Hepatic stellate cell (primary cell): ENCODE measurements around the gene UBE2L5.

Experiments used
- DNase-seq: peaks from one replicate; pipeline ENCODE4 v3.0.0; 2011; ENCODE audit warnings: low spot score

The UBE2L5 gene

DNA sequence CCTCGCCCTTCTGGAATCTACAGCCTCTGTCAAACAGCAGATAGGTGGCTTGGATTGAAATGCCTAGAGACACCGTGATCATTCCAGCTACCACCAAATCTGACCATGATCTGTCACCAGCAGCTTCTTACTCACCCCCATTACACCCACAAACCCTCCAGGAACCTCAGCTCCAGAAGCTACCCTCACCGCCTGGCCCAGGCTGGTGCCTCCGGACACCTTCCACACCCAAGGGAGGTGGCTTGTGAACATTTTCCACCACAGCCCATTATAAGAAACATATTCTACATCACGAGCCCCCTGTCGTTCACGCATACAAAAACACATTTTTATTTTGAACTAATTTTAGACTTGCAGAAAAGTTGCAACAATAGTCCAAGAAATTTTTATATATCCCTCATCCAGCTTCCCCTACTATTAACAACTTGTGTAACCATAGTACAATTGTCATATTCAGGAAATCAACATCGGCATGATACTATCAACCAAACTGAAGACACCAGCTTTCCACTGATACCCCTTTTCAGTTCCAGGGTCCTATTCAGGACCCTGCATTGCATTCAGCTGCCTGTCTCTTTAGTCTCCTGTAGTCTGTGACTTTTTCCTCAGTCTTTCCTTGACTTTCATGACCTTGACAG, 15.4 kb upstream of the UBE2L5 start:
- no peak for DNase-seq

DNA sequence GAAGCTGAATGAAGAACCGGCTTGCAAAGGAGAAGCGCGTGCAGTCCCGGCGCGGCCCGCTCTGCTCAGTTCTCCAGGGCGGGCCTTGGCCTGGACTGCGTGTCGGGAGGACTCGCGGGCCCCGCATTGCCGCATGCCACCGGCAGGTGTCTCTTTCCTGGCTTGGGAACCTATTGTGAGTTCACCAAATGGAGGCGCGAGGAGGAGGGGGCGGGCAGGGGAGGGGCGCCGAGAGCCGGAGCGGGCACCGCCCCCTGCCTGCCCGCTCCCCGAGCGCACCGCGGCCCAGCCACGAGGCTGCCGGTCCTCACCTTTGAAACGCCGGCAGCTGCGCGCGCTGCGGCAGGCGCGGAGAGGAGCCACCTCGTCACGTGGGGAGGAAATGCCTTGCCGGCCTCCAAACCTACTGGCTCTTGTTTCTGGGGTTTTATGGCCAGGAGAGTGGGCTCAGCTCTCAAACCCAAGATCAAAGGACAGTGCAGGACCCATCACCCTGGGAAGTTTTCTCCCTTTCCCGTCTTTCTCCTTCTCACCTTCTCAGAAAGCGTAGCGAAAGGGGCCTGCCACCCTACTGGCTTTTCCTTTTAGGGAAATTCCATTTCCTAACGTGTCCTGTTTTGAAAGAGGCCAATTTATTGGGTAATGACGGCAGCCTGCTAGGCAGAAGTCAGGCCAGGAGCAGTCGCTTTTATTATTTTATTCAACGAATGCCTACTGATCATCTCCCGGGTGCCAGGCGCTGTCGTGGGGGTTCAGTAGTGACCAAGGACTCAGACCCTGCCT, 13.8 kb upstream of the UBE2L5 start:
- DNase-seq = peak; percentile 74

DNA sequence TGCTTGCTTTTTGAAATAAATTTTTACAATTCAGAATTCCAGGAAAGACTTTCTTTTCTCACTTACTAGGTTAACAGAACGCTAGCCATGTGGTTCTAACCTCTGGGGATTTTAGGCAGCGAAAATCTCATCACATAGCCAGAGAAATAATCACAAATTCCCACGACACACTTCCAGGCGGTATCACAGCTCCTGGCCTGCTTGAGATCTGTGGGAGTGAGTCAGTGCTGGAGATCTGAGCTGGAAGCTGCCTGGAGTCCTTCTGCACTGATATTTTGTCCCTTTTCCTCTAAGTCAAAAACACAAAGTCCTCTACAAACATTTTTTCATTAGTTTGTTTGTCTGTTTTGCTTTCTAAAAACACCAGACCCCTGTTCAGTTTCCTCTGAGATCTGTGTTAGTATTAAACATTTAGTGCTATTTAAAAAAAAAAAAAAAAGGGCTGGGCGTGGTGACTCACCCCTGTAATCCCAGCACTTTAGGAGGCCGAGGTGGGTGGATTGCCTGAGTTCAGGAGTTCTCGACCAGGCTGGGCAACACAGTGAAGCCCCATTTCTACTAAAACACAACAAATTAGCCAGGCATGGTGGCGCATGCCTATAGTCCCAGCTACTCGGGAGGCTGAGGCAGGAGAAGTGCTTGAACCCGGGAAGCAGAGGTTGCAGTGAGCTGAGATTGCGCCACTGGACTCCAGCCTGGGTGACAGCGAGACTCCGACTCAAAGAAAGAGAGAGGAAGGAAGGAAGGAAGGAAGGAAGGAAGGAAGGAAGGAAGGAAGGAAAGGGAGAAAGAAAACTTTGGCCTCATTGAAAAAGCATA, 12.2 kb upstream of the UBE2L5 start:
- DNase-seq = peak; percentile 73

DNA sequence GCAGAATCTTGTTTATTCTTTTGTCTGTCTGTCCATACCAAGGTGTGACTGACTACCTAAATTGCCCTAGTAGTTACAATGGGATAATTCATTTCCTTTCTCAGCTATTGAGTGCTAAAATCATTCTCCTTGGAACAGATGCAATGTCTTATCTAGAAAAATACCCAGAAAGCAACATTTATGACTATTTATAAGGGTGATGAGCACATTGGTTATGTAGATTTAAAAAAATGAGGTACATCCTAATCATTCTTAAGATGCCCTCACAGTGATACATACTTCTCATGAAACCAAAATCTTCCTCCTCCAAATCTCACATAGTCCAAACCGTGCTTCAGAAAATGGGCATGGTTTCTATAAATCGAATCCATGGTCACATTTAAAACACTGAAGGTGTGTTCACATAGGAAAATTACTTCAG, 11.6 kb upstream of the UBE2L5 start:
- peak; percentile 35 for DNase-seq

DNA sequence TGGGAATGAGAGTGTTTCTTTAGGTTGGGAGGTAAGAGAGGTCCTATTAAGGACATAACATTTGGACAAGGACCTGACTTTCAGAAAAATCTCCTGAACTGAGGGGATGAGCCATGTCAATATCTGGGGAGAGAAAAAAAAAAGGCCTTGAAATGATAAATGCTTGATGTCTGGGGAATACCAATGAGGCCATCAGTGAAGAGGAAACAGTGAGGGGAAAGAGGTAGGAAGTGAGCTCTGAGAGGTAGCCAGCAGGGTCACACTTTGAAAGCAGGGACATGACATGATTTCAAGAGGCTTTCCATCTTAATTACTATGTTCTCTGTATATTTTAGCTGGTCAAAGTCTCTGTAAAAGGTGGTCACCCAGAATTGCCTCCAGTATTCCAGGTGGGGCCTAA, 9.9 kb upstream of the UBE2L5 start:
- DNase-seq = no peak

DNA sequence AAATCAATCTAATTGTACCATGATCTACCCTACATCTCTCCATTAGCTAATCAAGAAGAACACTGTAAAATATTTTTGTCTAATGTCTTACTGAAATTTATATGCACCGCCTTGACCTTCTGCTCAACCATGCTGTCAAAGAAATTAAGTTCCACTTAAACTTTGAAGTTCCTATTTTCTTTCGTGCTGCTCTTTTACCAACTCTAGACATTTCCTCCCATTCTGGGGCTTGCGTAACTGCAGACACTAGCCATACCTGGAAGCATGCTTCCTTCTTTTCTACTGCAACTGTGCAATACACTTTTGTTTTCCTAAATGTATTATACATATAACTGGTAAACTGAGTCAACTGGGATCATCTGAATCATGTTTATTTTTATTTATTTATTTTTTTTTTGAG, 8.5 kb upstream of the UBE2L5 start:
- DNase-seq = no peak

DNA sequence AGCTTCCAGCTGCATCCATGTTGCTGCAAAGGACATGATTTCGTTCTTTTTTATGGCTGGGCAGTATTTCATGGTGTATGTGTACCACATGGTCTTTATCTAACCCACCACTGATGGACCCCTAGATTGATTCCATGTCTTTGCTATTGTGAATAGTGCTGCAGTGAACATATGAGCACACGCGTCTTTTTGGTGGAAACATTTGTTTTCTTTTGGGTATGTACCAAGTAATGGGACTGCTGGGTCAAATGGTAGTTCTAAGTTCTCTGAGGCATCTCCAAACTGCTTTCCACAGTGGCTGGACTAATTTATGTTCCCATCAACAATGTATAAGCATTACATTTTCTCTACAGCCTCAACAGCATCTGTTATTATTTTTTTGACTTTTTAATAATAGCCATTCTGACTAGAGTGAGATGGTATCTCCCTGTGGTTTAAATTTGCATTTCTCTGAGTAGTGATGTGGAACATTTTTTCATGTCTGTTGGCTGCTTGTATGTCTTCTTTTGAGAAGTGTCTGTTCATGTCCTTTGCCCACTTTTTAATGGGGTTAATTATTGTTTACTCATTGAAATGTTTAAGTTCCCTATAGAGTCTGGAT, 6.8 kb upstream of the UBE2L5 start:
- no peak for DNase-seq

DNA sequence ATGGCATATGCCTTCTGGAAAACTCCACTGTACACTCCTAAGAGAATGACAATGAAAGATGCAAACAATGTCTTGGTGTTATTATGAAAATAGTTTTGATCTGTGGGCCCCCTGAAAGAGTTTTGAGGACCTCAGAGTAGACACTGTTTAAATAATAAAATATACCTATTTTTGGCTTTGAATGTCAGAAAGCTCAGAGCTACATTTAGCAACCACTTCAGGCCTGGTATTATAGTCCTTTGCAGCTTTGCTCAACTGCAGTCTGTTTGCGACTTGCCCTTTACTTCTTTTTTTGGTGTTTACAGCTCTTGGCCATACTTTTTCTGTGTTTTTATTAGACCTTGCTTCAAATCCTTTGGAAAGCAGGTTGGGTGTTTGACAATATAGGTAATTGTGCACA, 5.8 kb upstream of the UBE2L5 start:
- DNase-seq = no peak

DNA sequence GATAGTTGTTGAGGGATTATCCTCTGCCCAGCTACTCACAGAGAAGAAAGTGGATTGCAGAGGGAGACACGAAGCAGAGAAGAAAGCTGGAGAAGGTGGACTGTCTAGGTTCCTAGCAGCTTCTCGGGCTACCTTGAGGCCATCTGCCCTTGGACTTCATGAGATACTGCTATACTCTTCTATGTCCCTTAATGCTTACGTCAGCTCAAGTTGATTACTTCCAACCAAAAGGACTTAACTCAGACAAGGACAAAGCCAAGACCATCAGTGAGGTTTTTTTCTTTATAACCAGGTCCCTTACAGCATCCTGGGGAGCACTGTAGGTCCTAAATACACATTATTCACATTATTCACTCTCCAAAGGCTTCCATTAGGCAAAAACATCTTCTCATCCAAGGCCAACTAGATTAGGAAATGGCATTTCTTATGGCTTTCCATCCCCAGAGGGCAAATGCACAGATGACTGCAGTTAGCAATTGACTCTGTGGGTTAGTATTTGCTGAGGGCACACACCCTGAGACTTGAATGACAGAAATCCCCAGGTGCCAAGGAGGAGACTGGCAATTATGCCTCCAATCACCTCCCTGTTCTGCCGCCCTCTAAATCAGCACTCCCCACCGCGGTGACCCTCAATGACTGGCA, 4.1 kb upstream of the UBE2L5 start:
- no peak for DNase-seq

DNA sequence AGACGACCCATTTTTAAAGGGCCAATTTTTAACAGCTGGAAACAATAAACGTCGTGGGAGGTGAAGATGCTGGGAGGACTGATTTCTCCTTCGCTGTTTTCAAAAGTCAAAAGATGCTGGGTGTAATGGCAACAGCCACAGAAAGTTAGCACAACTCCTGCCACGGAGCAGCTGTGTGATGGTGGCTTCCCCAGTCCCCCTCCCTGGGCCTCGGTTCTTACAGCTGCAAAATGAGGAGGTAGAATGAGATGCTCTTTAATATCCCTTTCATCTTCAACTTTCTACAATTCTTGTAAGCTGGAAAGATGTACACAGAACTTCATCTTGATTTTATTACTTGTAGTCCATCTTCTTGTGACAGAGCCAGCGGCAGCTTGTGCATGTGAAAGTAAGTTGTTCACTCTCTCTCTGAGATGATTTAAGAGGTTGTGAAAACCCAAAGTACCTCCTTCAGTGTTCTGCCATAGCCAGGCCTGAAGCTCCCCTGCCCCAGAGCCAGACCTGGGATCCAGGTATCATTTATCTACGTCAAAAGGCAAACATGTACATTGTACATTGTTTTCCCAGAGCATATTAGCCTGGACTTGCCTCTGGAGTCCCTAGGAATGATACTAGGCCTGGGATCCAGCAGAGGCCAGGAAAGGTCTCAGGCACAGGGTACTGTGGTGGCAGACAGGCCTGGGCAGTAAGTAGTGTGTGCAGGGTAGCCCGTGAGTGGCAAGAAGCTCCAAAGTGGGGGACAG, 3.4 kb upstream of the UBE2L5 start:
- no peak for DNase-seq

DNA sequence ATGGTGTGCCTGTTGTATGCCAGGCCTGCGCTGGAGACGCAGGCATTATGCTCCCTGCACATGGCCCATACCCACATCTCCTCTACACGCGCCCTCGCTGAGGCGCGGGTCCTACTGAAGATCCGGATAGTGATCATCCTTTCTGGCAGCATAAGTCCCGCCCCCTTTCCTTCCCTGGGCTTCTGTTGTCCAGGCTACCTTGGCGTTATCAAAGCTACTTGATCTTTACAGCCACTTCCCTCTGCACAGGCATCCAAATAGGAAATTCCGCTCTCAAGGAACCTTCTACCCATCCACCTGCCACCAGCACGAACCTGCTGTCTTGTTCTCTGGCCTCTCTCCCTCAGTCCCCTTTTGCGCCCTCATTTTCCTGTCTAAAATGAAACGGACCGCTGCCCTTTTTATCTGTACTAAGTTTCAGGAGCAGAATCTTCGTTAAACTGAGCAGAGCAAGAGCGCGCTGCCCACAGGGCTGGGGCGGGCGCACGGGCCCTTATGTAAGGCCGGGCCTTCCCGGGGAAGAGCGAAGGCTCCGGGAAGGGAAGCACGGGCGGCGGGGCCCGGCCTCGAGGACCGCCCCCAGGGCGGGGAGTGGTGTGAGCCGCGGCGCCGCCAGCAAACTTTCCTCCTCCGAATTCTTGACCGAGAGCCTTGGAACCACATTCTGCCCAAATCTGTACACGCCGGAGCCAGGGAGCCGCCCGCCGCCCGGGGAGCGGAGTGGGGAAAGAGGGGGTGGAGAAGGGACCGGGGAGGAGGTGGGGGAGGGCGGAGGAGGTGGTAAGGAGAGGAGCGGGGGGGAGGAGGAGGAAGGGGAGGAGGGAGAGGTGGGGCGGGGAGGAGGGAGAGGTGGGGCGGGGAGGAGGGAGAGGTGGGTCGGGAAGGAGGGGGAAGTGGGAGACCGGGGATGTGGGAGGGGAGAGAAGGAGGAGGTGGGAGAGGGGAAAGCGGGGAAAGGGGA, 920 bp upstream of the UBE2L5 start:
- DNase-seq = peak; percentile 79

DNA sequence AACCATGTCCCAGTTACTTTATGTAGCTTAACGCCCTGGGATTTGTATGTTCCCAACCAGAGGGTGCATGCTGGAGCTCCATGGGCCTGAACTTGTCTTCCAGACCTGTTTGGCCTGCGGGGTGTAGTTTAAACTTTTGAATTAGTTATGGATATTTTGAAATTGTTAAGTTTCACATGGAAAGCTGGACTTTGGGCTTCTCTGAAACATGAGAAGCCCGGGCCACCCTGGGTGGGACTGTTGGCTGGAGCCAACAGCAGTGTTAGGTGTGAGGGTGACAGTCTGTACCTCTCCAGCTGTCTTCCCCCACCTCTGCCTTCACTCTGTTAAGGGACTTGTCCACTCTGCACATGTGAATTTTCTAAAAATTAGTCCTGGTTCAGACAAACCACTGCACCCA, 1.6 kb downstream of the UBE2L5 start:
- DNase-seq = no peak

DNA sequence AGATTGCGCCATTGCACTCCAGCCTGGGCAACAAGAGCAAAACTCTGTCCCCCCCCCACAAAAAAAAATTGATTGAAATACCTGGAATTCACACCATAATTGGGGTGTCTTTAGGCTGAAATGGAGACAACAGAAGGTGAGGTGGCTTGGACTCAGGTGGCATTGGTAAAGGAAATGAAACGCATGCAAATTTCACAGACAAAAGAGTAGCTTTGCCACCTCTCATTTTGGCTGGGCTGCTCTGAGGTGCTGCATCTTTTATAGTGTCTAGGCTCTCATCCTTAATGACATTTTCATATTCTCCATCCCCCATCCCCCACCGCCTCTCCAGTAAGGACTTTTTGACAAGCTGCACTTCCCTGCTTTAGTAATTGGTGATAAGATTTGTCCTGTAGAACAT, 6.9 kb downstream of the UBE2L5 start:
- DNase-seq = no peak

DNA sequence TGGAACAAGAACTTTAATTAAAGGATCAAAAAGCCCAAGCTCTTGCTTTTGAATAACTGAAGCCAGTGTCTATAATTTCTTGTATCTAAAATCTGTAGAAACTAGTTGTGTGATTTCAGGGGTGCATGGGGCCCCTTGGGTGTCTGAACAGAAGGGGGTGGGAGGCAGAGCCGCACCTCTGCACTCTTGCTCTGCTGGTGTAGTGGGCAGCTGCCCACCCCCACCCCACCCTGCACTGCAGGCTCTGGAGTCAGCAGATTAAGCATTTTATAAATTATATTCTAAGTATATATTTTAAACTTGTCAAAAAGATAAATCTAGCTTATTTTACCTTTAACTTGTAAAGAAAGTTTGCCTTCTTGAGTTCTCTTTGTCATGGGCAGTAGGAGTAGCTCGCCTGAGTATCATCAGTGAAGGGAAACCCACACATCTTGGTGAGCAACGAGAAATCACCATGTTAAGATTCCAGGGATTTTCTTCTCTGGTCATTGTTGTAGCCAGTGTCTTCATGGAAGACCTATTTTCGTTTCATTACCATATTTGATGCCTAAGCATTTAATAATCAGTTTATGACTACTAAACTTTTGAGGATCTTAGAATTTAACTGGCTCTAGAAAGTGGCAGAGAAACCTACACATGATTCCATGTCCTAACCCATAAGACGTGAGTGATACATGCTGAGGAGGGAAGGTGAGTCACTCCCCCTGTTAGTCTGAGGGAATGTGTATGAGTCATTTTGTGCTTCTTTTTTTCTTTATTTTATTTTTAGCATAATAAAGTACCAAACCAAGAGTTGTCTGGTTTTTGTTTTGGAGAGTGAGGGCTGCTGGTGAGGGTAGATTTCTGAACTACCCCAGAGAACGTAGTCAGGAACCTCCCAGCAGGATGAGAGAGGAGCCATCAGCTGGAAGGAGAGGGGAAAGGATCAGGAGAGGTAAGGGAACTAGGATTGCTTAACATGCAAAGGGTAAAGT, 7.7 kb downstream of the UBE2L5 start:
- DNase-seq = peak; percentile 74

DNA sequence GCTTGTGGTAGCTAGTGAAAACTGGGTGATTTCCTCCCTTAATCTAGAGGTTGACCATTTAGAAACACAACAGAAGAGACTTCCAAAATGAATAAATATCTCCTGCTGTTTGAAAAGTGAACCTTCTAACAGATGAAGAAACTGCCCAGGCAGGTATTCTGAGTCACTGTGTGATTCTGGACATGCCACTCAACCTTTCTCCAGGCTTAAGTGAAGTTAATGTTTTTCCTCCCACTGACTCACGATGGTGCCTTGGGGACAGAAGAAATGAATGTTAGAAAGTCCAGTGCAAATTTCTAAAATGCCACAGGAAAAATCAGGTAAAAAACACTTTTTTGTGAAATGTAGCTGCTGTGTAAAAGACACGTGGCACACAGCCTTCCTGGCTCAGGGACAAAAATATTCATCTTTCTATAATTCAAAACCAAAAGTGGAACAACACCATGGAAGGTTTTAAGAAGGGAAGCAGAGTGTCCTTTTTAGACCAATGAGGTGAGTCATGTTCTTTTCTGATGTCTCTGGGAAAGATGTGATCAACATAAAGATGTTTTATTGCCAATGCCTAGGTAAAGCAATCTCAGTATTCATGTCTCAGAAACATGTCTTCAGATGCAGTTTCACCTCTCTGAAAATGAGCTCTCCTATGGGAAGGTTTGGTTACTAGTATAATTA, 9.1 kb downstream of the UBE2L5 start:
- DNase-seq = no peak

DNA sequence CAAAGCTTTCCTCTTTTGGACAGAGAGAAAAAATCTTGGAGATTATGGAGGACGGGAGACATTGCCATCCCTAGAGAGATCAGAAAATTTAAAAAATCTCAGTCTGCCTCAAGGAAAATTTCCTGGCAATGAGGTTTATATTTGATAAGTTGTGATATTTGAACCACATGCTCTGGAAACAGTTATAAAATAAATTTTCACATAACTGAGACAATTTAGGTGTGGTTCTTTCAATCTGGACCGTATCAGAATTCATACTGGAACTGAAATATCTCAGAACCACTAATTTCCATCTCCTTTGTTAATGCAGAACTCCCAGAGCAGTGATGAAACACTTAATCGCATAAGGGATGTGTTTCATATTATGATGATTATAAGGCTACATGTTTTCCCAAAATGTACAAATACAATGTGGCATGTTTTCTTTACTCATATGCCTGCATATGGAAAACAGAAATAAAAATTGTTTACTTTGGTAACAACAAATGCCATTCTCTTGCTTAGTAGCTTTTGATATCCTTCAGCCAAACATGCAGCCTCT, 13.7 kb downstream of the UBE2L5 start:
- DNase-seq = no peak

DNA sequence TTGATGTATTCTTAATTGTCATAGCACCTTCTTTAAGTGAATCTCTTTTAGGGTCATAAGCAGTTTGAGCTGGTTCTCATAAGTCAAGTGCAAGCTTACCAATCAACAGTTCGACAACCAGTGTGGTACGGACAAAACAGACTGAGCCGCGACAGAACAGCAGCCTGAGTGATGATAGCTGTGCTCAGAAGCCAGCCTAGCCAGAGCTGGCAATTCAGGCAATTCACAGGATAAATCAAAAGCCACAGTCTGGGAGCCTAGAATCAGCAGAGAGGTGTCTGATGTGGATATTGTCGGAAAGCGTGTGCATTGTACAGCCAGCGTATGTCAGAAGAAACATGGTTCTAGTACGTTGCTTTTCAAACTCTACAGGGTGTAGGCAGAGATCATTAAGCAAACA, 14.9 kb downstream of the UBE2L5 start:
- DNase-seq = no peak

DNA sequence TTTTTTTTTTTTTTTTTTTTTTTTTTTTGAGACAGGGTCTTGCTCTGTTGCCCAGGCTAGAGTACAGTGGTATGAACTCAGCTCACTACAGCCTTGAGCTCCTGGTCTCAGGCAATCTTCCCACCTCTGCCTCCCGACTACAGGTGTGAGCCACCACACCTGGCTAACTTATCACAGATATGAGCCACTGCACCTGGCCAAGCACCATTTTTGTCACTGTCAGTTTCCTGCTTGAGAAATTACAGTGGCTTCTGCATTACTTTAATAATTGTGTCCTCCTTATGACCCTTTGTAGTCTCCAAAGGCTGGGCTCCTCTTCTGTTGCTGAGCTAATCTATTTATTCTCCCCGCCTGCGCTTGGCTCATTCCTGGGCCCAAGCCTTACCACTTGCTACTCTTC, 16.0 kb downstream of the UBE2L5 start:
- DNase-seq = no peak
